Effector memory CD4-positive, alpha-beta T cell (primary cell): ENCODE results near the gene PTMS.
"Not testable (repeated sequence)": the region's sequence is repeated elsewhere in the genome, so short reads cannot be mapped to it uniquely, and the experiment has no call there.

Experiments
- DNase-seq, 3 donors: peaks; one replicate each; pipeline ENCODE4 v3.0.0-alpha.2; 2020
- H3K27ac ChIP-seq: 2 replicates; pipeline ENCODE4 v1.7.0; 2013; ENCODE audit warnings: mild to moderate bottlenecking, low read length, moderate library complexity; ENCODE audit not compliant: insufficient read depth, poor library complexity, severe bottlenecking
- H3K27me3 ChIP-seq: replicated peaks from 2 replicates; pipeline ENCODE4 v1.7.0; 2013; ENCODE audit warnings: mild to moderate bottlenecking, low read length; ENCODE audit not compliant: insufficient read depth, control insufficient read depth, poor library complexity, severe bottlenecking
- H3K36me3 ChIP-seq: 2 replicates; pipeline ENCODE4 v1.7.0; 2013; ENCODE audit warnings: mild to moderate bottlenecking, low read length, moderate library complexity; ENCODE audit not compliant: control insufficient read depth, insufficient read depth
- H3K4me1 ChIP-seq: 2 replicates; pipeline ENCODE4 v1.7.0; 2013; ENCODE audit warnings: low read length, mild to moderate bottlenecking; ENCODE audit not compliant: control insufficient read depth, insufficient read depth, poor library complexity, severe bottlenecking
- H3K4me3 ChIP-seq: 2 replicates; pipeline ENCODE4 v1.7.0; 2013; ENCODE audit warnings: low read length, low read depth, mild to moderate bottlenecking; ENCODE audit not compliant: insufficient read depth, poor library complexity, severe bottlenecking
- H3K9me3 ChIP-seq: 2 replicates; pipeline ENCODE4 v1.7.0; 2013; ENCODE audit warnings: mild to moderate bottlenecking, low read length, moderate library complexity; ENCODE audit not compliant: control insufficient read depth

Gene PTMS

GRCh38 chr12:6735448-6736191, 30.5 kb upstream of the PTMS start:
- Histone ChIP-seq H3K4me3 (no peak overlapping the region), H3K36me3 (peaks cover 21% of the 10 kb centered on the region), H3K4me1 (no peaks in the 10 kb centered on the region), H3K9me3 (no peaks in the 10 kb centered on the region), H3K27me3 (no peaks in the 10 kb centered on the region), H3K27ac (no peak overlapping the region)
- no peak for DNase-seq

- Histone ChIP-seq H3K4me3 (no peak overlapping the region), H3K27ac (no peak overlapping the region), H3K9me3 (no peaks in the 10 kb centered on the region), H3K4me1 (no peaks in the 10 kb centered on the region), H3K36me3 (peaks cover 10% of the 10 kb centered on the region), H3K27me3 (no peaks in the 10 kb centered on the region)
- DNase-seq: no peak
These were observed 29.4 kb upstream of the PTMS start for GRCh38 chr12:6736754-6737153.

- not testable (repeated sequence) for H3K27me3 ChIP-seq, H3K4me3 ChIP-seq, DNase-seq, H3K9me3 ChIP-seq, H3K27ac ChIP-seq, H3K36me3 ChIP-seq, H3K4me1 ChIP-seq
These were observed 24.1 kb upstream of the PTMS start for GRCh38 chr12:6742080-6742479.

- Histone ChIP-seq H3K27ac (no peak overlapping the region), H3K4me3 (no peak overlapping the region), H3K36me3 (peaks cover 9% of the 10 kb centered on the region), H3K27me3 (no peaks in the 10 kb centered on the region), H3K4me1 (peaks cover 8% of the 10 kb centered on the region), H3K9me3 (no peaks in the 10 kb centered on the region)
- DNase-seq: no peak
These were observed 23.3 kb upstream of the PTMS start for GRCh38 chr12:6742834-6743233.

GRCh38 chr12:6743300-6743699, 22.9 kb upstream of the PTMS start:
- not testable (repeated sequence) for H3K9me3 ChIP-seq, H3K27ac ChIP-seq, H3K4me1 ChIP-seq, H3K27me3 ChIP-seq, DNase-seq, H3K4me3 ChIP-seq
- H3K36me3 ChIP-seq: peaks cover 14% of the 10 kb centered on the region

DNA sequence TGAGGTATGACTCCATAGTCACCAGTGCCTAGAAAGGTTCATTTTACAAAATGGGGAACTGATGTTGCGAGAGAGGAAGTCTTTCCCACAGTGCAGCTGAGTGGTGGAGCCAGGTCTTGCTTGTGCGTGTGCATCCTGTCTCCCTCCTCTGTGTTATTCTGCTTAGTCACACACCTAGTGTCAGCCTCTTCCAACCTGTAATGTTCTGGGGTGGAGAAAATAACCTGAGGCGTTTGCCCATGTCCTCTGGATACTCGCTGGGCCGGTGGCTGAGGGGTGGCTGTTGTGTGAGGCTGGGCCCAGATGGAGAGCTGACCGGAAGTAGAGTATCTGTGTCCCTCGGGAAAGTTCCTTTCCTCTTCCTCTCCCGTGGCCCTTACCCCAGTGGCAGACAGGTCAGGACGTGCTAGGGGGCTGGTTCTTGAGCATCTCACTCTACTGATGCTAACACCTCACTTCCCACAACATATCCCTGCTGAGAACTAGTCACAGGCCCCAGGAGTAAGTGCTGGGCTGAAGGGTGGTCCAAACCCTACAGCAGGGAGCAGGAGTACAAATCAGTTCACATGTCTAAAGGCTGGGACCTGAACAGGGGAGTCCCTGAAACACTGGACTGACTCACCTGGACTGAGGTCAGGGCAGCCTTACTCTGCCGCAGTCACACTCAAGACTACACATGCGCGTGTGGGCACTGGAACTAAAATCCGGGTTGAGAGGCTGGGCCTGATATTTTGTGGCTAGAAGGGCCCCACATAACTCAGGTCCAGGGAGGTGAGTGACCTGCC, 20.2 kb upstream of the PTMS start:
- H3K27ac ChIP-seq: no peak overlapping the region
- H3K4me1 ChIP-seq: peaks cover 8% of the 10 kb centered on the region
- no peak for DNase-seq
- H3K27me3 ChIP-seq: no peaks in the 10 kb centered on the region
- no peaks in the 10 kb centered on the region for H3K9me3 ChIP-seq
- H3K36me3 ChIP-seq: peaks cover 37% of the 10 kb centered on the region
- no peak overlapping the region for H3K4me3 ChIP-seq

DNA sequence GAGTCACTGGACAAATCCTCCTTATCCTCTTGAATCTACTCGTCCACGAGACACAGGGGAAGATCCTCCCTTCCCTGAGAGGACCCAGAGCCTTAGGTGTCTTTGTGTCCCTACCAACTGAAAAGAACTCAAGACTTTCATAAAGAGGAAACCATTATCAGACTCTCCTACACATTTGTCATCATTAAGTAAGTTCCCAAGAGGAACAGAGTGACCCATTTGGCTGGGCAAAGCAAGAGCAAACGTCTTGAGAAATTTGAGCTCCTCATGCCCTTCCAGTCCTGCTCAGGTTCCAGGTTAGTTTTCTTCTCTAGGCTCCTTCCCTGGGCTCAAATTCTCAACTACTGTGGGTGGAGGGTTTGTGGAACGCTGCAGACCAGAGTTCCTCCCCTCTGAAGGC, 18.9 kb upstream of the PTMS start:
- Histone ChIP-seq H3K27ac (no peak overlapping the region), H3K4me3 (no peak overlapping the region), H3K27me3 (no peaks in the 10 kb centered on the region), H3K36me3 (peaks cover 41% of the 10 kb centered on the region), H3K4me1 (peaks cover 14% of the 10 kb centered on the region), H3K9me3 (no peaks in the 10 kb centered on the region)
- no peak for DNase-seq

GRCh38 chr12:6748761-6749160, 17.4 kb upstream of the PTMS start:
- Histone ChIP-seq H3K4me1 (peaks cover 17% of the 10 kb centered on the region), H3K9me3 (no peaks in the 10 kb centered on the region), H3K36me3 (peaks cover 41% of the 10 kb centered on the region), H3K4me3 (no peak overlapping the region), H3K27ac (no peak overlapping the region), H3K27me3 (no peaks in the 10 kb centered on the region)
- DNase-seq: no peak

GRCh38 chr12:6750506-6750905, 15.7 kb upstream of the PTMS start:
- Histone ChIP-seq H3K4me1 (peaks cover 10% of the 10 kb centered on the region), H3K9me3 (no peaks in the 10 kb centered on the region), H3K4me3 (no peak overlapping the region), H3K27ac (no peak overlapping the region), H3K27me3 (no peaks in the 10 kb centered on the region), H3K36me3 (peaks cover 41% of the 10 kb centered on the region)
- DNase-seq: no peak

DNA sequence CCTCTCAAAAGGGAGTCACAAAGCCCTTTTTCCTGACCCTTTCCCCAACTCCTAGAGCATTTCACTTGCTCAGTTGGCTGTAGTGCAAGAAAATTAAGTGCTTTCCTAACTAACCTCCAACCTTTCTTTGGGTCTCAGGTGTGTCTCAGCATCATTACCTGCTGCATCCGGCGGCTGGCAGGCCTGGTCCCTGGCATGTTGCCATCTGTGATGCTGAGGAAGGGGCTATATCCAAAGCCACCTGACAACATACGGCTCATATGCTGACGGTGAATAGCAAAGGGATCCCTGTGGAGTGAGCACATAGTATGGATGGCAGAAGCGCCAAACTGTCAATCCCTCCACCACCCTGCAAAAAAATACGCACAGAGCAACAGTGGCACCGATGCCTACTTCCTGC, 14.4 kb upstream of the PTMS start:
- no peak overlapping the region for H3K4me3 ChIP-seq
- DNase-seq: no peak
- H3K4me1 ChIP-seq: peaks cover 9% of the 10 kb centered on the region
- H3K36me3 ChIP-seq: peaks cover 41% of the 10 kb centered on the region
- H3K27ac ChIP-seq: peak overlapping the region; percentile 91
- H3K27me3 ChIP-seq: no peaks in the 10 kb centered on the region
- H3K9me3 ChIP-seq: no peaks in the 10 kb centered on the region
